Right atrium auricular region (tissue), 2 donors: ENCODE data around the gene IL17D. TPM values are rescaled to one million over a fixed set of nuclear protein-coding genes. Genes with fewer than 3 reads are reported as not detected.

Experiments used
- DNase-seq: peaks from one replicate; pipeline ENCODE4 v3.0.0-alpha.2; 2019; ENCODE audit warnings: low spot score
- H3K27ac ChIP-seq, 2 donors: fragments of 200-600 bp; sonication (generic); 1 replicate in 1 of 2; 2 replicates in 1 of 2; pipeline ENCODE4 v1.5.1; 2016 to 2019
- H3K27me3 ChIP-seq, 2 donors: fragments of 200-600 bp; sonication (generic); one replicate each; pipeline versions ENCODE4 v1.5.1 to v1.6.0; 2017 to 2019
- H3K36me3 ChIP-seq: fragments of 200-600 bp; sonication (generic); one replicate; pipeline ENCODE4 v1.5.1; 2016
- H3K4me1 ChIP-seq, 2 donors: fragments of 200-600 bp; sonication (generic); one replicate each; pipeline versions ENCODE4 v1.5.1 to v1.6.0; 2017 to 2019
- H3K4me3 ChIP-seq, 2 donors: fragments of 200-600 bp; sonication (generic); 1 replicate in 1 of 2; 2 replicates in 1 of 2; pipeline ENCODE4 v1.5.1; 2017 to 2019; ENCODE audit warnings: mild to moderate bottlenecking in 1 of 2, moderate library complexity in 1 of 2
- H3K9me3 ChIP-seq, 2 donors: fragments of 200-600 bp; sonication (generic); one replicate each; pipeline ENCODE4 v1.5.1; 2019
- CTCF ChIP-seq, 2 donors: fragments of 200-600 bp; sonication (generic); IDR thresholded peaks; one replicate each; pipeline ENCODE4 v1.5.1; 2019; ENCODE audit warnings: antibody characterized with exemption in 2 of 2
- total RNA-seq, 2 donors: library from RNA; depleted of rRNA; stranded (reverse); fragments of >200 nt; gene quantifications; one replicate each; pipeline ENCODE4 v1.1.0, GENCODE V29; 2016

IL17D gene
- total RNA-seq, 2 donors from 2014 or later, result 1.9 to 2.5 TPM

GRCh38 chr13:20760872-20761271, 57.4 kb downstream of the IL17D start:
- DNase-seq, result no peak
- peaks cover 4% of the 10 kb centered on the region for H3K36me3 ChIP-seq
- H3K4me3 ChIP-seq, result no peak overlapping the region
- no peak overlapping the region for H3K27ac ChIP-seq
- TF ChIP-seq CTCF (IDR thresholded peaks at IDR 0.05), result no peak
- H3K27me3 ChIP-seq, result no peaks in the 10 kb centered on the region
- peaks cover 0 to 5% of the 10 kb centered on the region in 2 donors for H3K9me3 ChIP-seq
- no peaks in the 10 kb centered on the region for H3K4me1 ChIP-seq

GRCh38 chr13:20767309-20767943, 63.9 kb downstream of the IL17D start:
- H3K4me3 ChIP-seq, result no peak overlapping the region
- H3K36me3 ChIP-seq, result no peaks in the 10 kb centered on the region
- peaks cover 0 to 25% of the 10 kb centered on the region in 2 donors for H3K9me3 ChIP-seq
- DNase-seq, result no peak
- no peak for TF ChIP-seq CTCF (IDR thresholded peaks at IDR 0.05)
- no peak overlapping the region for H3K27ac ChIP-seq
- H3K27me3 ChIP-seq, result no peaks in the 10 kb centered on the region
- peaks cover 0 to 3% of the 10 kb centered on the region in 2 donors for H3K4me1 ChIP-seq

- no peaks in the 10 kb centered on the region for H3K27me3 ChIP-seq
- H3K9me3 ChIP-seq, result peaks cover 0 to 25% of the 10 kb centered on the region in 2 donors
- no peak overlapping the region for H3K27ac ChIP-seq
- peaks cover 0 to 9% of the 10 kb centered on the region in 2 donors for H3K4me1 ChIP-seq
- no peaks in the 10 kb centered on the region for H3K36me3 ChIP-seq
- no peak overlapping the region for H3K4me3 ChIP-seq
- DNase-seq, result no peak
- no peak for TF ChIP-seq CTCF (IDR thresholded peaks at IDR 0.05)
Observed at GRCh38 chr13:20769091-20769490, 65.6 kb downstream of the IL17D start.

- Histone ChIP-seq H3K4me1 (peaks cover 0 to 9% of the 10 kb centered on the region in 2 donors), H3K9me3 (peaks cover 0 to 25% of the 10 kb centered on the region in 2 donors), H3K4me3 (no peak overlapping the region), H3K36me3 (no peaks in the 10 kb centered on the region), H3K27me3 (no peaks in the 10 kb centered on the region), H3K27ac (no peak overlapping the region)
- no peak for DNase-seq
- TF ChIP-seq CTCF (IDR thresholded peaks at IDR 0.05), result no peak
Observed at GRCh38 chr13:20769834-20770233, 66.3 kb downstream of the IL17D start.

Other genes starting within 250 kb of the IL17D start
- 10 to 100 TPM; 26.5 to 27.9 TPM for gene CRYL1, start 177.8 kb upstream of the IL17D start, total RNA-seq
- 1 to 10 TPM; 5.1 to 5.7 TPM for gene IFT88, start 136.5 kb upstream of the IL17D start, total RNA-seq
- 10 to 100 TPM; 11.1 to 12.5 TPM for gene EEF1AKMT1, start 70.3 kb downstream of the IL17D start, total RNA-seq
- gene XPO4, start 199.0 kb downstream of the IL17D start, total RNA-seq, result 10 to 100 TPM in 1 of 2 donors, 1 to 10 TPM in 1; 9.7 to 10.6 TPM